Mucosa of gallbladder (tissue), 1 donor: ENCODE measurements around the gene CLCF1. TPM values are rescaled to one million over a fixed set of nuclear protein-coding genes. Genes with fewer than 3 reads are reported as not detected.
A peak's percentile ranks its signal among the peaks of the same experiment; 100 is the strongest.
"Not testable (repeated sequence)": the region's sequence is repeated elsewhere in the genome, so short reads cannot be mapped to it uniquely, and the experiment has no call there.

ENCODE experiments used
- DNase-seq: peaks from one replicate; pipeline ENCODE4 v3.0.0-alpha.2; 2020; ENCODE audit warnings: low spot score
- total RNA-seq: library from RNA; stranded (reverse); gene quantifications from one replicate; pipeline ENCODE4 v1.2.1, GENCODE V29; 2021
- donor health status: DM: no; HTN: no; CAD: no.

The CLCF1 gene
- total RNA-seq, 1 donor from 2014 or later = 4.0 TPM

- DNase-seq = no peak
These were observed 51.3 kb downstream of the CLCF1 start for GRCh38 chr11:67322049-67322448.

- no peak for DNase-seq
These were observed 52.0 kb downstream of the CLCF1 start for GRCh38 chr11:67321313-67321871.

GRCh38 chr11:67320691-67321090 is 52.7 kb downstream of the CLCF1 start:
- no peak for DNase-seq

GRCh38 chr11:67320011-67320410 is 53.4 kb downstream of the CLCF1 start:
- DNase-seq = no peak

- DNase-seq = not testable (repeated sequence)
These were observed 54.5 kb downstream of the CLCF1 start for GRCh38 chr11:67318876-67319275.

GRCh38 chr11:67317888-67318555 is 55.4 kb downstream of the CLCF1 start:
- DNase-seq = no peak

- DNase-seq = peak; percentile 98
These were observed 56.1 kb downstream of the CLCF1 start for GRCh38 chr11:67317205-67317887.

- DNase-seq = no peak
These were observed 56.6 kb downstream of the CLCF1 start for GRCh38 chr11:67316882-67317204.

- no peak for DNase-seq
These were observed 58.0 kb downstream of the CLCF1 start for GRCh38 chr11:67315325-67315909.

- DNase-seq = no peak
These were observed 59.2 kb downstream of the CLCF1 start for GRCh38 chr11:67314218-67314617.

Other genes starting within 250 kb of the CLCF1 start
- gene GRK2, start 107.1 kb downstream of the CLCF1 start, total RNA-seq = 86.1 TPM
- gene ANKRD13D, start 84.3 kb downstream of the CLCF1 start, total RNA-seq = 80.5 TPM
- 107 TPM for gene SSH3, start 70.1 kb downstream of the CLCF1 start, total RNA-seq
- gene POLD4, start 20.1 kb downstream of the CLCF1 start, total RNA-seq = 87.5 TPM
- 45.0 TPM for gene RAD9A, start 18.4 kb upstream of the CLCF1 start, total RNA-seq
- 140 TPM for gene PPP1CA, start 28.3 kb upstream of the CLCF1 start, total RNA-seq
- gene TBC1D10C, start 30.5 kb upstream of the CLCF1 start, total RNA-seq = 10.6 TPM
- 78.4 TPM for gene CARNS1, start 42.1 kb upstream of the CLCF1 start, total RNA-seq
- gene RPS6KB2, start 54.9 kb upstream of the CLCF1 start, total RNA-seq = 39.7 TPM
- 14.7 TPM for gene PTPRCAP, start 64.1 kb upstream of the CLCF1 start, total RNA-seq
- gene CORO1B, start 69.9 kb upstream of the CLCF1 start, total RNA-seq = 181 TPM
- gene GPR152, start 79.1 kb upstream of the CLCF1 start, total RNA-seq = not detected
- 3.8 TPM for gene CABP4, start 81.8 kb upstream of the CLCF1 start, total RNA-seq
- 75.1 TPM for gene TMEM134, start 95.7 kb upstream of the CLCF1 start, total RNA-seq
- gene AIP, start 109.4 kb upstream of the CLCF1 start, total RNA-seq = 94.2 TPM
- 51.0 TPM for gene PITPNM1, start 131.8 kb upstream of the CLCF1 start, total RNA-seq
- gene CDK2AP2, start 134.6 kb upstream of the CLCF1 start, total RNA-seq = 95.5 TPM
- gene CABP2, start 149.8 kb upstream of the CLCF1 start, total RNA-seq = not detected
- 1,142 TPM for gene GSTP1, start 210.2 kb upstream of the CLCF1 start, total RNA-seq
- gene NDUFV1, start 233.3 kb upstream of the CLCF1 start, total RNA-seq = 202 TPM